ENCODE results near the gene CFAP251. TPM values are rescaled to one million over a fixed set of nuclear protein-coding genes. Genes with fewer than 3 reads are reported as not detected.
"Not testable (repeated sequence)": the region's sequence is repeated elsewhere in the genome, so short reads cannot be mapped to it uniquely, and the experiment has no call there.

Gene CFAP251
- total and polyA plus RNA-seq, 2 of the 13 experiments (the other 11 are each of a cell fraction or from before 2014, with no cell fraction given): 0.30 to 0.42 TPM

DNA sequence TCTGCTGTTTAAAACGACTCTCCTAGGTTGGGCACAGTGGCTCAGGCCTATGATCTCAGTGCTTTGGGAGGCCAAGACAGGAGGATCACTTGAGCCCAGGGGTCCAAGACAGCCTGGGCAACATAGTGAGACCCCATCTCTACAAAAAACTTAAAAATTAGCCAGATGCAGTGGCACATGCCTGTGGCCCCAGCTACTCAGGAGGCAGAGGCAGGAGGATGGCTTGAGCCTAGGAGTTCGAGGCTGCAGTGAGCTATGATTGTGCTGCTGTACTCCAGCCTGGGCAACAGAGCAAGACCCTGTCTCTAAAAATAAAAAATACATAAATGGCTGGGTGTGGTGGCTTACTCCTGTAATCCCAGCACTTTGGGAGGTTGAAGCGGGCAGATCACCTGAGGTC is 123.1 kb downstream of the CFAP251 start:
- Histone ChIP-seq H3K27ac (ENCODE audit: extremely low read length, insufficient read depth, low read length) (peak overlapping the region; percentile 23), H3K36me3 (replicated peaks in 1 of 2; ENCODE audit: control insufficient read depth in 1 of 2, insufficient read depth in 2 of 2, low read length in 2 of 2) (peaks cover 7 to 10% of the 10 kb centered on the region in 2 experiments; a peak in 4 of 5 replicates), H3K4me2 (ENCODE audit: low read depth, low read length) (peak overlapping the region; percentile 59; the same call in 1 of the 2 replicates), H3K4me1 (ENCODE audit: insufficient read depth, low read length) (peaks cover 23% of the 10 kb centered on the region)
- BruUV-seq (replicated peaks); H3K9me3 ChIP-seq (ENCODE audit: low read length); H3K79me2 ChIP-seq (ENCODE audit: insufficient read depth, low read length); FAIRE-seq; H3K27me3 ChIP-seq (ENCODE audit: control insufficient read depth in 1 of 2, insufficient read depth in 2 of 2, low read length in 2 of 2); H3K4me3 ChIP-seq (replicated peaks in 1 of 3; ENCODE audit: insufficient read depth in 1 of 3, low read depth in 2 of 3, low read length in 3 of 3); ATAC-seq; in situ Hi-C loops (cut with HindIII; ENCODE audit: extremely low pct_ligation_motif_present, low pct_unique_long_range_greater_than_20kb); H3K9ac ChIP-seq (ENCODE audit: insufficient read depth, low read depth, low read length); DNase-seq (ENCODE audit: low spot score); CTCF ChIA-PET (ENCODE audit: low intra/inter-chr PET ratio, low total read pairs); intact Hi-C loops (cut with micrococcal nuclease; ENCODE audit: unreplicated experiment); H2AFZ ChIP-seq (ENCODE audit: low read length); H4K20me1 ChIP-seq (ENCODE audit: insufficient read depth, low read length): not testable (repeated sequence)
- POLR2A ChIA-PET: interaction anchor here (1.3 kb wide), 1 partner anchor 10 kb away, joined by 3 read pairs; no protein-coding TSS in a partner anchor
- 96% methylated on average over 2 of the region's 3 CpGs for WGBS (ENCODE audit: low lambda C conversion rate)
- TF ChIP-seq, protein P1, sequence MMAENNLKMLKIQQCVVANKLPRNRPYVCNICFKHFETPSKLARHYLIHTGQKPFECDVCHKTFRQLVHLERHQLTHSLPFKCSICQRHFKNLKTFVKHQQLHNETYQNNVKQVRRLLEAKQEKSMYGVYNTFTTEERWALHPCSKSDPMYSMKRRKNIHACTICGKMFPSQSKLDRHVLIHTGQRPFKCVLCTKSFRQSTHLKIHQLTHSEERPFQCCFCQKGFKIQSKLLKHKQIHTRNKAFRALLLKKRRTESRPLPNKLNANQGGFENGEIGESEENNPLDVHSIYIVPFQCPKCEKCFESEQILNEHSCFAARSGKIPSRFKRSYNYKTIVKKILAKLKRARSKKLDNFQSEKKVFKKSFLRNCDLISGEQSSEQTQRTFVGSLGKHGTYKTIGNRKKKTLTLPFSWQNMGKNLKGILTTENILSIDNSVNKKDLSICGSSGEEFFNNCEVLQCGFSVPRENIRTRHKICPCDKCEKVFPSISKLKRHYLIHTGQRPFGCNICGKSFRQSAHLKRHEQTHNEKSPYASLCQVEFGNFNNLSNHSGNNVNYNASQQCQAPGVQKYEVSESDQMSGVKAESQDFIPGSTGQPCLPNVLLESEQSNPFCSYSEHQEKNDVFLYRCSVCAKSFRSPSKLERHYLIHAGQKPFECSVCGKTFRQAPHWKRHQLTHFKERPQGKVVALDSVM (CRISPR knock-in tag; IDR thresholded peaks at IDR 0.05): peak; percentile 72
- TF ChIP-seq ZNF121 (CRISPR knock-in tag; IDR thresholded peaks at IDR 0.05): peak; percentile 87

GRCh38 chr12:122042910-122043309 is 124.5 kb downstream of the CFAP251 start:
- no peaks in the 10 kb centered on the region for H4K20me1 ChIP-seq (ENCODE audit: insufficient read depth, low read length)
- ChIA-PET POLR2A (no interaction called here), CTCF (ENCODE audit: low intra/inter-chr PET ratio, low total read pairs) (no interaction called here)
- no peak for ATAC-seq
- no peaks in the 10 kb centered on the region for H3K27me3 ChIP-seq (ENCODE audit: control insufficient read depth in 1 of 2, insufficient read depth in 2 of 2, low read length in 2 of 2)
- peaks cover 23% of the 10 kb centered on the region for H3K4me1 ChIP-seq (ENCODE audit: insufficient read depth, low read length)
- in situ Hi-C loops (cut with HindIII; ENCODE audit: extremely low pct_ligation_motif_present, low pct_unique_long_range_greater_than_20kb) (no loop called here), intact Hi-C loops (cut with micrococcal nuclease; ENCODE audit: unreplicated experiment) (no loop called here)
- H3K36me3 ChIP-seq (replicated peaks in 1 of 2; ENCODE audit: control insufficient read depth in 1 of 2, insufficient read depth in 2 of 2, low read length in 2 of 2): peaks cover 5 to 9% of the 10 kb centered on the region in 2 experiments; a peak in 4 of 5 replicates
- no peak for DNase-seq (ENCODE audit: low spot score)
- no peak overlapping the region for H3K4me3 ChIP-seq (replicated peaks in 1 of 3; ENCODE audit: insufficient read depth in 1 of 3, low read depth in 2 of 3, low read length in 3 of 3)
- BruUV-seq (replicated peaks): no TSS peak
- no peak overlapping the region for H3K4me2 ChIP-seq (ENCODE audit: low read depth, low read length)
- H3K9me3 ChIP-seq (ENCODE audit: low read length): no peaks in the 10 kb centered on the region
- no peaks in the 10 kb centered on the region for H3K79me2 ChIP-seq (ENCODE audit: insufficient read depth, low read length)
- 97% methylated on average over 11 of the region's 11 CpGs for WGBS (ENCODE audit: low lambda C conversion rate)
- H3K27ac ChIP-seq (ENCODE audit: extremely low read length, insufficient read depth, low read length): no peak overlapping the region
- no peak overlapping the region for H3K9ac ChIP-seq (ENCODE audit: insufficient read depth, low read depth, low read length)
- no peak overlapping the region for H2AFZ ChIP-seq (ENCODE audit: low read length)
- FAIRE-seq: no peak
- TF ChIP-seq ZBTB14 (CRISPR knock-in tag; IDR thresholded peaks at IDR 0.05) (no peak), MYC (CRISPR knock-in tag; IDR thresholded peaks at IDR 0.05; ENCODE audit: borderline replicate concordance) (no peak), AGO1 (IDR thresholded peaks at IDR 0.05; ENCODE audit: low read depth, low read length, poor library complexity, severe bottlenecking) (no peak), LCORL (IDR thresholded peaks at IDR 0.05) (no peak), LCORL (CRISPR knock-in tag; IDR thresholded peaks at IDR 0.05) (no peak), ESRRA (CRISPR knock-in tag; IDR thresholded peaks at IDR 0.05; ENCODE audit: low read depth) (no peak), RFX1 (IDR thresholded peaks at IDR 0.05) (no peak), ZBTB25 (CRISPR knock-in tag; IDR thresholded peaks at IDR 0.05) (no peak), PHF8 (CRISPR knock-in tag; IDR thresholded peaks at IDR 0.05) (no peak)
